ENCODE measurements around the gene C17orf114.

C17orf114 gene

GRCh38 chr17:4802228-4802627 is at the start of gene C17orf114:
TSS of gene C17orf114 (minus strand) at chr17:4802328.
- in situ Hi-C loops (cut with HindIII; ENCODE audit: low pct_ligation_motif_present, low pct_unique_long_range_greater_than_20kb, low sequenced_read_pairs), result no loop called here
- no peak for DNase-seq

GRCh38 chr17:4851084-4851483 is 49.0 kb upstream of the C17orf114 start:
- in situ Hi-C loops (cut with HindIII; ENCODE audit: low pct_ligation_motif_present, low pct_unique_long_range_greater_than_20kb, low sequenced_read_pairs), result loop anchor here (10.0 kb wide), 1 partner anchor 126 kb away; no protein-coding TSS in a partner anchor
- DNase-seq, result no peak

GRCh38 chr17:4850246-4850645 is 48.1 kb upstream of the C17orf114 start:
- no peak for DNase-seq
- in situ Hi-C loops (cut with HindIII; ENCODE audit: low pct_ligation_motif_present, low pct_unique_long_range_greater_than_20kb, low sequenced_read_pairs), result loop anchor here (10.0 kb wide), 1 partner anchor 125 kb away; no protein-coding TSS in a partner anchor

- no peak for DNase-seq
- in situ Hi-C loops (cut with HindIII; ENCODE audit: low pct_ligation_motif_present, low pct_unique_long_range_greater_than_20kb, low sequenced_read_pairs), result no loop called here
These were observed 46.9 kb upstream of the C17orf114 start for GRCh38 chr17:4849011-4849536.

GRCh38 chr17:4846635-4847390 is 44.7 kb upstream of the C17orf114 start:
- DNase-seq, result no peak

GRCh38 chr17:4845118-4845517 is 43.0 kb upstream of the C17orf114 start:
- in situ Hi-C loops (cut with HindIII; ENCODE audit: low pct_ligation_motif_present, low pct_unique_long_range_greater_than_20kb, low sequenced_read_pairs), result no loop called here
- no peak for DNase-seq

More at GRCh38 chr17:4846635-4847390, 44.7 kb upstream of the C17orf114 start:
- in situ Hi-C loops (cut with HindIII; ENCODE audit: low pct_ligation_motif_present, low pct_unique_long_range_greater_than_20kb, low sequenced_read_pairs), result no loop called here

GRCh38 chr17:4843321-4844000 is 41.3 kb upstream of the C17orf114 start:
- in situ Hi-C loops (cut with HindIII; ENCODE audit: low pct_ligation_motif_present, low pct_unique_long_range_greater_than_20kb, low sequenced_read_pairs), result no loop called here
- DNase-seq, result no peak

- in situ Hi-C loops (cut with HindIII; ENCODE audit: low pct_ligation_motif_present, low pct_unique_long_range_greater_than_20kb, low sequenced_read_pairs), result no loop called here
- DNase-seq, result no peak
These were observed 40.2 kb upstream of the C17orf114 start for GRCh38 chr17:4842376-4842775.

- no peak for DNase-seq
- in situ Hi-C loops (cut with HindIII; ENCODE audit: low pct_ligation_motif_present, low pct_unique_long_range_greater_than_20kb, low sequenced_read_pairs), result no loop called here
These were observed 38.7 kb upstream of the C17orf114 start for GRCh38 chr17:4840893-4841242.

GRCh38 chr17:4839965-4840892 is 38.1 kb upstream of the C17orf114 start:
- in situ Hi-C loops (cut with HindIII; ENCODE audit: low pct_ligation_motif_present, low pct_unique_long_range_greater_than_20kb, low sequenced_read_pairs), result no loop called here
- DNase-seq, result no peak

GRCh38 chr17:4839221-4839620 is 37.1 kb upstream of the C17orf114 start:
- in situ Hi-C loops (cut with HindIII; ENCODE audit: low pct_ligation_motif_present, low pct_unique_long_range_greater_than_20kb, low sequenced_read_pairs), result no loop called here
- DNase-seq, result no peak

- DNase-seq, result no peak
- in situ Hi-C loops (cut with HindIII; ENCODE audit: low pct_ligation_motif_present, low pct_unique_long_range_greater_than_20kb, low sequenced_read_pairs), result no loop called here
These were observed 36.2 kb upstream of the C17orf114 start for GRCh38 chr17:4838309-4838785.

GRCh38 chr17:4837471-4838308 is 35.6 kb upstream of the C17orf114 start:
- DNase-seq, result no peak
- in situ Hi-C loops (cut with HindIII; ENCODE audit: low pct_ligation_motif_present, low pct_unique_long_range_greater_than_20kb, low sequenced_read_pairs), result no loop called here

GRCh38 chr17:4836221-4836620 is 34.1 kb upstream of the C17orf114 start:
- in situ Hi-C loops (cut with HindIII; ENCODE audit: low pct_ligation_motif_present, low pct_unique_long_range_greater_than_20kb, low sequenced_read_pairs), result no loop called here
- DNase-seq, result no peak

GRCh38 chr17:4834681-4835020 is 32.5 kb upstream of the C17orf114 start:
- in situ Hi-C loops (cut with HindIII; ENCODE audit: low pct_ligation_motif_present, low pct_unique_long_range_greater_than_20kb, low sequenced_read_pairs), result no loop called here
- no peak for DNase-seq

- DNase-seq, result peak; percentile 53
- in situ Hi-C loops (cut with HindIII; ENCODE audit: low pct_ligation_motif_present, low pct_unique_long_range_greater_than_20kb, low sequenced_read_pairs), result no loop called here
These were observed 32.0 kb upstream of the C17orf114 start for GRCh38 chr17:4833941-4834680.

GRCh38 chr17:4833178-4833940 is 31.2 kb upstream of the C17orf114 start, which contains the start of gene MINK1:
TSS of gene MINK1 (plus strand) at chr17:4833340. CDS start at chr17:4833584, 244 bp downstream.
- in situ Hi-C loops (cut with HindIII; ENCODE audit: low pct_ligation_motif_present, low pct_unique_long_range_greater_than_20kb, low sequenced_read_pairs), result no loop called here
- peak; percentile 97 for DNase-seq
